ENCODE measurements around the gene DAD1.
"Not testable (repeated sequence)": the region's sequence is repeated elsewhere in the genome, so short reads cannot be mapped to it uniquely, and the experiment has no call there.

Gene DAD1

GRCh38 chr14:22599349-22599748, 10.3 kb upstream of the DAD1 start:
- in situ Hi-C loops (cut with HindIII; ENCODE audit: low sequenced_read_pairs): no loop called here

GRCh38 chr14:22598896-22599244, 9.8 kb upstream of the DAD1 start:
- in situ Hi-C loops (cut with HindIII; ENCODE audit: low sequenced_read_pairs): no loop called here

GRCh38 chr14:22598099-22598895, 9.3 kb upstream of the DAD1 start, which contains the start of gene ABHD4:
Gene ABHD4 (plus strand): TSS chr14:22598300. CDS start chr14:22598307, 7 bp downstream.
- in situ Hi-C loops (cut with HindIII; ENCODE audit: low sequenced_read_pairs): no loop called here

- in situ Hi-C loops (cut with HindIII; ENCODE audit: low sequenced_read_pairs): no loop called here
These were observed 8.7 kb upstream of the DAD1 start for GRCh38 chr14:22597771-22598098.

- in situ Hi-C loops (cut with HindIII; ENCODE audit: low sequenced_read_pairs): no loop called here
These were observed 8.2 kb upstream of the DAD1 start for GRCh38 chr14:22597265-22597664.

- in situ Hi-C loops (cut with HindIII; ENCODE audit: low sequenced_read_pairs): no loop called here
These were observed 7.4 kb upstream of the DAD1 start for GRCh38 chr14:22596354-22596879.

GRCh38 chr14:22594156-22594716, 5.2 kb upstream of the DAD1 start:
- in situ Hi-C loops (cut with HindIII; ENCODE audit: low sequenced_read_pairs): no loop called here

- in situ Hi-C loops (cut with HindIII; ENCODE audit: low sequenced_read_pairs): no loop called here
These were observed 4.6 kb upstream of the DAD1 start for GRCh38 chr14:22593601-22594000.

GRCh38 chr14:22593189-22593588, 4.2 kb upstream of the DAD1 start:
- in situ Hi-C loops (cut with HindIII; ENCODE audit: low sequenced_read_pairs): no loop called here

GRCh38 chr14:22588526-22589095, 413 bp downstream of the DAD1 start:
- in situ Hi-C loops (cut with HindIII; ENCODE audit: low sequenced_read_pairs): no loop called here

GRCh38 chr14:22587677-22588422, 1.2 kb downstream of the DAD1 start:
- in situ Hi-C loops (cut with HindIII; ENCODE audit: low sequenced_read_pairs): not testable (repeated sequence)

- in situ Hi-C loops (cut with HindIII; ENCODE audit: low sequenced_read_pairs): no loop called here
These were observed 1.8 kb downstream of the DAD1 start for GRCh38 chr14:22587247-22587646.

GRCh38 chr14:22583994-22584393, 5.0 kb downstream of the DAD1 start:
- in situ Hi-C loops (cut with HindIII; ENCODE audit: low sequenced_read_pairs): no loop called here

- in situ Hi-C loops (cut with HindIII; ENCODE audit: low sequenced_read_pairs): no loop called here
These were observed 8.4 kb downstream of the DAD1 start for GRCh38 chr14:22580625-22581024.

GRCh38 chr14:22579881-22580280, 9.1 kb downstream of the DAD1 start:
- in situ Hi-C loops (cut with HindIII; ENCODE audit: low sequenced_read_pairs): no loop called here

GRCh38 chr14:22579236-22579635, 9.8 kb downstream of the DAD1 start:
- in situ Hi-C loops (cut with HindIII; ENCODE audit: low sequenced_read_pairs): no loop called here

GRCh38 chr14:22577334-22577908, 11.6 kb downstream of the DAD1 start:
- in situ Hi-C loops (cut with HindIII; ENCODE audit: low sequenced_read_pairs): no loop called here

- in situ Hi-C loops (cut with HindIII; ENCODE audit: low sequenced_read_pairs): no loop called here
These were observed 15.2 kb downstream of the DAD1 start for GRCh38 chr14:22573804-22574203.

GRCh38 chr14:22572562-22573058, 16.4 kb downstream of the DAD1 start:
- in situ Hi-C loops (cut with HindIII; ENCODE audit: low sequenced_read_pairs): no loop called here

- in situ Hi-C loops (cut with HindIII; ENCODE audit: low sequenced_read_pairs): no loop called here
These were observed 18.7 kb downstream of the DAD1 start for GRCh38 chr14:22570132-22570949.
